Adrenal gland (tissue), 12 donors: ENCODE results near the gene CCL26. TPM values are rescaled to one million over a fixed set of nuclear protein-coding genes. Genes with fewer than 3 reads are reported as not detected.

Experiments
- DNase-seq, 7 donors: peaks; one replicate each; pipeline ENCODE4 v3.0.0-alpha.2; 2019 to 2020
- H3K27ac ChIP-seq, 5 donors: fragments of 200-600 bp; sonication (generic) in 4 of 5; 1 replicate in 3 of 5; 2 replicates in 2 of 5; pipeline versions ENCODE4 v1.5.1 to v1.8.0; 2016 to 2020; ENCODE audit warnings: mild to moderate bottlenecking in 1 of 5
- H3K27me3 ChIP-seq: fragments of 200-600 bp; 2 replicates; pipeline ENCODE4 v1.8.0; 2021
- H3K36me3 ChIP-seq, 2 donors: fragments of 200-600 bp; replicated peaks in 1 of 2; 1 replicate in 1 of 2; 2 replicates in 1 of 2; pipeline versions ENCODE4 v1.5.1 to v1.8.0; 2018 to 2022
- H3K4me1 ChIP-seq, 2 donors: fragments of 200-600 bp; replicated peaks in 1 of 2; 1 replicate in 1 of 2; 2 replicates in 1 of 2; pipeline versions ENCODE4 v1.5.1 to v1.8.0; 2018 to 2021
- H3K4me3 ChIP-seq, 4 donors: fragments of 200-600 bp; sonication (generic) in 3 of 4; one replicate each; pipeline ENCODE4 v1.5.1; 2016 to 2018
- H3K9me3 ChIP-seq, 3 donors: fragments of 200-600 bp; sonication (generic) in 1 of 3; replicated peaks in 1 of 3; 1 replicate in 2 of 3; 2 replicates in 1 of 3; pipeline versions ENCODE4 v1.5.1 to v1.8.0; 2016 to 2021
- POLR2A ChIP-seq, 2 donors: fragments of 450-650 bp; IDR thresholded peaks; one replicate each; pipeline ENCODE4 v1.6.1; 2017; ENCODE audit warnings: antibody characterized with exemption in 2 of 2, mild to moderate bottlenecking in 2 of 2, moderate library complexity in 1 of 2
- WGBS, 4 donors: extraction: QIAGEN DNeasy Blood & Tissue Kit in 2 of 4; methylation state at CpG; one replicate each; pipeline versions ENCODE4 v1.1.5 to v1.1.7; 2013 to 2017; 5-methylcytosine and 5-hydroxymethylcytosine counted together
- intact Hi-C, 2 donors: fragments of 100-400 bp; cut with DNase I; formaldehyde crosslinking; loops; one replicate each; pipeline versions ENCODE4 v1.14.1 to v1.15.0; 2022 to 2023
- polyA plus RNA-seq, 3 donors: library from polyadenylated mRNA; stranded (reverse); fragments of 200-250 nt in 2 of 3; fragments of 350-450 nt in 1 of 3; fragmentation: Illumina TruSeq in 1 of 3; extraction: RNeasy Lipid Tissue Mini Kit (QIAGEN cat#74804) in 1 of 3; gene quantifications; one replicate each; pipeline ENCODE4 v1.2.3, GENCODE V29; 2013 to 2014
- total RNA-seq, 9 donors: library from RNA; depleted of rRNA in 4 of 9; stranded (reverse); fragments of >200 nt in 4 of 9; fragments of 120-200 nt in 1 of 9; fragmentation: NEBNext Ultra II Directional in 1 of 9; extraction: Animal tissue kit (Norgen Biotek cat#: 25700) in 1 of 9; gene quantifications; one replicate each; pipeline versions ENCODE4 v1.1.0 to v1.2.4, GENCODE V29; 2013 to 2023
- TF ChIP-seq, protein P1 (sequence below), 6 experiments: fragments of 450-650 bp in 4 of 6; fragments of 200-600 bp in 2 of 6; sonication (generic) in 1 of 6; IDR thresholded peaks; 1 replicate in 5 of 6; 2 replicates in 1 of 6; pipeline versions ENCODE4 v1.5.1 to v1.8.0; 2016 to 2021; ENCODE audit warnings: antibody characterized with exemption in 6 of 6, mild to moderate bottlenecking in 2 of 6, moderate library complexity in 1 of 6
- donor health status: healthy with polysubstance abuse.
- donor health status: Bipolar disorder and iron deficiency.
- donor health status: DM: yes; HTN: yes; CAD: no.
- donor health status: DM: no; HTN: no; CAD: no.
- donor health status: DM: no; HTN: no; CAD: no.
- donor health status: DM: yes; HTN: yes; CAD: no.

The CCL26 gene
- total and polyA plus RNA-seq, 12 donors: 0.44 to 9.5 (median 1.4) TPM; not detected in 3

DNA sequence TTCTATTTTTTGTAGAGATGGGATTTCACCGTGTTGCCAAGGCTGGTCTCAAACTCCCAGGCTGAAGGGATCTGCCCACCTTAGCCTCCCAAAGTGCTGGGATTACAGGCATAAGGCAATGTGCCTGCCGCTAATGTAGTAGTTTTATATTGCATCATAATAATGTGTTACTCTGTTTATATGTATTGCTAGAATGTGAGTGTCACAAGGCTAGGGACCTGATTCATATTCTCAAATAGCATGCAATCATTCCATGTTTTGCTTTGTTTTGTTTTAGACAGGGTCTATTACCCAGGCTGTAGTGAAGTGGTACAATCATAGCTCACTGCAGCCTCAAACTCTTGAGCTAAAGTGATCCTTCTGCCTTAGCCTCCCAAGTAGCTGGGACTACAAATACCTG, 13.5 kb downstream of the CCL26 start:
- Histone ChIP-seq H3K4me1 (no peaks in the 10 kb centered on the region), H3K4me3 (no peak overlapping the region), H3K27me3 (no peaks in the 10 kb centered on the region), H3K9me3 (no peaks in the 10 kb centered on the region), H3K27ac (no peak overlapping the region), H3K36me3 (no peaks in the 10 kb centered on the region)
- intact Hi-C loops: no loop called here
- 55 to 85% (median 74%) methylated on average over 2 of the region's 2 CpGs for WGBS, 4 donors
- DNase-seq: no peak
- no peak for TF ChIP-seq POLR2A (IDR thresholded peaks at IDR 0.05)
- TF ChIP-seq, protein P1, sequence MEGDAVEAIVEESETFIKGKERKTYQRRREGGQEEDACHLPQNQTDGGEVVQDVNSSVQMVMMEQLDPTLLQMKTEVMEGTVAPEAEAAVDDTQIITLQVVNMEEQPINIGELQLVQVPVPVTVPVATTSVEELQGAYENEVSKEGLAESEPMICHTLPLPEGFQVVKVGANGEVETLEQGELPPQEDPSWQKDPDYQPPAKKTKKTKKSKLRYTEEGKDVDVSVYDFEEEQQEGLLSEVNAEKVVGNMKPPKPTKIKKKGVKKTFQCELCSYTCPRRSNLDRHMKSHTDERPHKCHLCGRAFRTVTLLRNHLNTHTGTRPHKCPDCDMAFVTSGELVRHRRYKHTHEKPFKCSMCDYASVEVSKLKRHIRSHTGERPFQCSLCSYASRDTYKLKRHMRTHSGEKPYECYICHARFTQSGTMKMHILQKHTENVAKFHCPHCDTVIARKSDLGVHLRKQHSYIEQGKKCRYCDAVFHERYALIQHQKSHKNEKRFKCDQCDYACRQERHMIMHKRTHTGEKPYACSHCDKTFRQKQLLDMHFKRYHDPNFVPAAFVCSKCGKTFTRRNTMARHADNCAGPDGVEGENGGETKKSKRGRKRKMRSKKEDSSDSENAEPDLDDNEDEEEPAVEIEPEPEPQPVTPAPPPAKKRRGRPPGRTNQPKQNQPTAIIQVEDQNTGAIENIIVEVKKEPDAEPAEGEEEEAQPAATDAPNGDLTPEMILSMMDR (IDR thresholded peaks at IDR 0.05): no peak

DNA sequence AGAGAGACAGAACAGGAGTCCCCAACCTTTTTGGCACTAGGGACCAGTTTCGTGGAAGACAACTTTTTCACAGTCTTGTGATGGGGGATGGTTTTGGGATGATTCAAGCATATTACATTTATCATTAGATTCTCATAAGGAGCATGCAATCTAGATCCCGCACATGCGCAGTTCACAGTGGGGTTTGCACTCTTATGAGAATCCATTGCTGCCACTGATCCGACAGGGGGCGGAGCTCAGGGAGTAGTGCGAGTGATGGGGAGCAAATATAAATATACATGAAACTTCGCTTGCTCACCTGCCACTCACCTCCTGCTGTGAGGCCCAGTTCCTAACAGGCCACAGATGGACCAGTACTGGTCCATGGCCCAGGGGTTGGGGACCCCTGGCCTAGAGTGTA, 14.2 kb downstream of the CCL26 start:
- WGBS, 4 donors: 89 to 95% (median 91%) methylated on average over 7 of the region's 7 CpGs
- Histone ChIP-seq H3K36me3 (no peaks in the 10 kb centered on the region), H3K27me3 (no peaks in the 10 kb centered on the region), H3K4me1 (no peaks in the 10 kb centered on the region), H3K4me3 (no peak overlapping the region), H3K27ac (no peak overlapping the region), H3K9me3 (no peaks in the 10 kb centered on the region)
- no peak for DNase-seq
- intact Hi-C loops: no loop called here
- no peak for TF ChIP-seq POLR2A (IDR thresholded peaks at IDR 0.05)
- TF ChIP-seq, protein P1 (IDR thresholded peaks at IDR 0.05): no peak

DNA sequence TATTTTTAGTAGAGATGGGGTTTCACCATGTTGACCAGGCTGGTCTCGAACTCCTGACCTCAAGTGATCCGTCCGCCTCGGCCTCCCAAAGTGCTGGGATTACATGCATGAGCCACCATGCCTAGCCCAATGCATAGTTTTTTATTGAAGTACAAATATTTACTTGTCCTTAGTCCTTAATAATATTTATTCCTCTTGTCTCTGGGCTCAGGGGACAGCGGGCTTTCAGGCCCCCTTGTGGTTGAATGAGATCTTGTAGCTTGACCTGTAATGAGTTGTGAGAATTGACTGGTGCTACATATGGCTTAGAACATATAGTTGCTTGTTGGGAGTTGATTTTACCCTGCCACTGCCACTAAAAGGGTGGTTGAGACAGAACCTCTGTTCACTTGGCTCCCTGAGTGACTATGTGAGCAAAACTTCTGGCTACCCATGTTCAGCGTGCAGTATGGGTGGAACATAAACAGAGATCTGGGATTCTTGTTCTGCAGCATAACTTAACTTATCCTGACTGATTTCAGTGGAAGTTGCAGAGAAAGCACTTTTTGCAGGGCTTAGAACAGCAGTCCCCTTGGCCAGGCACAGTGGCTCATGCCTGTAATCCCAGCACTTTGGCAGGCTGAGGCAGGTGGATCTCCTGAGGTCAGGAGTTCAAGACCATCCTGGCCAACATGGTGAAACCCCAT, 14.9 kb downstream of the CCL26 start:
- DNase-seq: peak in 2 of 7 donors; percentile 26 to 57
- TF ChIP-seq, protein P1 (IDR thresholded peaks at IDR 0.05): peak in 5 of 6 experiments; percentile 29 to 40 (median 32)
- TF ChIP-seq POLR2A (IDR thresholded peaks at IDR 0.05): no peak
- intact Hi-C loops: no loop called here

DNA sequence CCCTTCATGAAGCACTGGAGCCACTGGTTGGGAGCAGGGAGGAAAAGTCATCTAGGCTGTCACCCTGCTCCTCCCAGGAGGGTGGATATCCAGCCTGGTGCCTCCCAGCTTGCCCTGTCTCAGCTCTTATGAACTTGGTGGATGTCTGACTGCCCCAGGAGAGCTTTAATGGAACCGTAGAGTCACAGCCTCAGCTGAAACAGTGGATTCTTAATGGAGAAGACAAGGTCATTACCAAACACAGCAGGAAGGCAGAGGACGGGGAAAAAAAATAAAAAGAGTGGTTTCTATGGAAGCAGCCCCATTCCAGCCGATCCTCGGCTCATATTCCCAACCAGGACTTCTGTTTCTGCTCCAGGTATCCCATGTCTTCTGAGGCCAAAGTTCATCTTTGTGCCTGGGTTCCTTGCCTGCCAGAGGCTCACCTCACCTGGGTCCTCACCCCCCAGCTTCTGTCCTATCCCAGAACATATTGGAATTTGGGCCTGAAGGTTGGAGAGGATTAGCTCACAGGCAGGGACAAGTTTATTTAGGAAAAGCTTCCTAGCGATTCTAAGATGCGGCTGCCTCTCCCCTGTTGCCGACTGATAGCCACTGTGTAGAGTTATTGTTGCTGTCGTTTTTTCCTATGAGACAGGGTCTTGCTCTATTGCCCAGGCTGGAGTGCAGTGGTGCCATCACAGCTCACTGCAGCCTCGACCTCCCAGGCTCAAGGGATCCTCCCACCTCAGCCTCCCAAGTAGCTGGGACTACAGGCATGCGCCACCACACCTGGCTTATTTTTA, 15.6 kb downstream of the CCL26 start:
- no peaks in the 10 kb centered on the region for H3K9me3 ChIP-seq
- no peak for DNase-seq
- TF ChIP-seq, protein P1 (IDR thresholded peaks at IDR 0.05): no peak
- TF ChIP-seq POLR2A (IDR thresholded peaks at IDR 0.05): no peak
- 52 to 74% (median 68%) methylated on average over 10 of the region's 10 CpGs for WGBS, 4 donors
- no peaks in the 10 kb centered on the region for H3K36me3 ChIP-seq
- H3K4me3 ChIP-seq: no peak overlapping the region
- H3K27me3 ChIP-seq: no peaks in the 10 kb centered on the region
- no peaks in the 10 kb centered on the region for H3K4me1 ChIP-seq
- no peak overlapping the region for H3K27ac ChIP-seq
- intact Hi-C loops: no loop called here

More for the DNA sequence above, 14.9 kb downstream of the CCL26 start:
- 68 to 85% (median 76%) methylated on average over 6 of the region's 6 CpGs for WGBS, 4 donors
- no peak overlapping the region for H3K4me3 ChIP-seq
- H3K4me1 ChIP-seq: no peaks in the 10 kb centered on the region
- no peaks in the 10 kb centered on the region for H3K9me3 ChIP-seq
- no peaks in the 10 kb centered on the region for H3K27me3 ChIP-seq
- H3K36me3 ChIP-seq: no peaks in the 10 kb centered on the region
- no peak overlapping the region for H3K27ac ChIP-seq
